H1 (cell line): ENCODE measurements around the gene NOD2.

Experiments used
- EP300 ChIP-seq, 2 experiments: IDR thresholded peaks; 1 replicate in 1 of 2; 2 replicates in 1 of 2; pipeline ENCODE4 v1.6.1; 2011 to 2012; ENCODE audit warnings: low read depth in 2 of 2, low read length in 2 of 2, mild to moderate bottlenecking in 2 of 2, borderline replicate concordance in 1 of 2, inconsistent platforms in 1 of 2, moderate library complexity in 1 of 2
- POLR2A ChIP-seq, 2 experiments: IDR thresholded peaks; 1 replicate in 1 of 2; 2 replicates in 1 of 2; pipeline ENCODE4 v1.6.1; 2011; ENCODE audit warnings: low read depth in 2 of 2, low read length in 2 of 2, mild to moderate bottlenecking in 2 of 2; ENCODE audit errors: control extremely low read depth in 1 of 2
- TF ChIP-seq, protein P1 (sequence below), 3 experiments: IDR thresholded peaks; 1 replicate in 2 of 3; 2 replicates in 1 of 3; pipeline versions ENCODE4 v1.5.1 to v1.6.1; 2011; ENCODE audit warnings: low read length in 3 of 3, mild to moderate bottlenecking in 3 of 3, inconsistent platforms in 2 of 3, low read depth in 1 of 3, moderate library complexity in 1 of 3; ENCODE audit not compliant: insufficient read depth in 1 of 3; ENCODE audit errors: control extremely low read depth in 1 of 3

DNA sequence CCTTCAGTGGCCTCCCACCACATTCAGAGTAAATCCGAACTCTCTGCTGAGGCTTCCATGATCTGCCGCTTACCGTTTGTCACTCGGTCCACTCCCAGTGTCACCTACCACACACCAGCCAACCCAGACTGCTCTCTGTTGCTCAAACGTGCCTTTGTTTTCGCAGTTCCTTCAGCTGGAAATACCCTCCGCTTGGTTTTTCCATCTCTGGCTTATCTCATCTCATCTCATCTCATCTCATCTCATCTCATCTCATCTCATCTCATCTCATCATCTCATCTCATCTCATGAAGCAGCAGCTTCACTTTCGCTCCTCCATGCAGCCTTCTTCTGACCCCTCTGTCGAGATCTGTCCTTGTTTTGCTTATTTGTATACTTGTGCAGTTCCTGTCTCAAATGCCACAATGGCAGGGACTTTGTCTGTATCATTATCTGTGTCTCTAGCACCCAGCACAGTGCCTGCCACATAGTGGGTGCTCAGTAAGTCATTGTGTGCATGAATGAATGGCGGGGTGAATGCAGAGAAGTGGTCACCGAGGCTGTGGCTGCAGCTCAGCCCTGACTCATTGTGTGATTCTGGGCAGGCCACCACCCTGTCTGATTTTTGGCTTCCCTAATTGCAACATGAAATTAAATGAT, 8.5 kb upstream of the NOD2 start:
- TF ChIP-seq POLR2A (IDR thresholded peaks at IDR 0.05; ENCODE audit: control extremely low read depth in 1 of 2, low read depth in 2 of 2, low read length in 2 of 2) (no peak), EP300 (IDR thresholded peaks at IDR 0.05; ENCODE audit: borderline replicate concordance in 1 of 2, low read depth in 2 of 2, low read length in 2 of 2) (no peak)
- TF ChIP-seq, protein P1, sequence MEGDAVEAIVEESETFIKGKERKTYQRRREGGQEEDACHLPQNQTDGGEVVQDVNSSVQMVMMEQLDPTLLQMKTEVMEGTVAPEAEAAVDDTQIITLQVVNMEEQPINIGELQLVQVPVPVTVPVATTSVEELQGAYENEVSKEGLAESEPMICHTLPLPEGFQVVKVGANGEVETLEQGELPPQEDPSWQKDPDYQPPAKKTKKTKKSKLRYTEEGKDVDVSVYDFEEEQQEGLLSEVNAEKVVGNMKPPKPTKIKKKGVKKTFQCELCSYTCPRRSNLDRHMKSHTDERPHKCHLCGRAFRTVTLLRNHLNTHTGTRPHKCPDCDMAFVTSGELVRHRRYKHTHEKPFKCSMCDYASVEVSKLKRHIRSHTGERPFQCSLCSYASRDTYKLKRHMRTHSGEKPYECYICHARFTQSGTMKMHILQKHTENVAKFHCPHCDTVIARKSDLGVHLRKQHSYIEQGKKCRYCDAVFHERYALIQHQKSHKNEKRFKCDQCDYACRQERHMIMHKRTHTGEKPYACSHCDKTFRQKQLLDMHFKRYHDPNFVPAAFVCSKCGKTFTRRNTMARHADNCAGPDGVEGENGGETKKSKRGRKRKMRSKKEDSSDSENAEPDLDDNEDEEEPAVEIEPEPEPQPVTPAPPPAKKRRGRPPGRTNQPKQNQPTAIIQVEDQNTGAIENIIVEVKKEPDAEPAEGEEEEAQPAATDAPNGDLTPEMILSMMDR (IDR thresholded peaks at IDR 0.05; ENCODE audit: control extremely low read depth in 1 of 3, insufficient read depth in 1 of 3, low read depth in 1 of 3, low read length in 3 of 3): no peak
